ENCODE data around the gene LRRC57. TPM values are rescaled to one million over a fixed set of nuclear protein-coding genes. Genes with fewer than 3 reads are reported as not detected.
"Not testable (repeated sequence)": the region's sequence is repeated elsewhere in the genome, so short reads cannot be mapped to it uniquely, and the experiment has no call there.

LRRC57 gene
- 22.5 TPM for total RNA-seq

DNA sequence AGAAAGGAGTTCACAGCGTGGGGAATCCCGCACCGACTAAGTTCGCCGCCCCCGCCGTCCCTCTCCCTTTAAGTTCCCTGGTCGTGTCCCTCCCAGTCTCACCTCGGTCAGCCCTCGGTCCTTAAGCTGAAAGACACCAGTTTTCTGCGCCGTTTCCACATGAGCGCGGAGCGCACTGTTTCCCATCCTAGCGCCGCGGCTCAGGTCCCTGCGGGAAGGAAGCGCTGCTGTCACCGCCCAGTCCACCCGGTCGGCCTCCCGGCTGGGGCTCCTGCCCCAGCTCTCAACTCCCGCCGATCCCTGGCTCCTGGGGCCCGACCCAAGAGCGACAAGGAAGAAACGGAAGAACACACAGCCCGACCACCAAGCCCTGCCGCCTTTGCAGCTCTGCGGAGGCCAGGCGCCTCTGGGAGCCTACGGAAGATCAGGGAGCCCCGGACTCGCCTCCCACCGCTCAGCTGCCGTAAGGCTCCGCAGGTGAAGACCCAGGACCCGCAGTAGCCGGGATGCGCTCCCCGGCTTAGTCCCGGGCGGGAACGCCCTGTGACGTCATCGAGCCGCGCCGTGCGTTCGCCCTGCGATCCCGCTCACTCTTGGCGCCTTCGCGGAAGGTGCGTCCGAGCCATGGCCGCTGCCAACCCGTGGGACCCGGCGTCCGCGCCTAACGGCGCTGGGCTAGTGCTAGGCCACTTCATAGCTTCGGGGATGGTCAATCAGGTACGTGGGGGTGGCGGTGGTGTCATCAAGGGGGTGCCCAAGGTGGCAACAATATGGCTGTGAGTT, at the start of gene LRRC57, which contains the start of gene HAUS2:
LRRC57 (minus strand) TSS at position 545 of the 783 bp plus-strand sequence; CDS start at position 186, 359 bp downstream.
HAUS2 (plus strand) TSS at position 590 of the 783 bp plus-strand sequence; CDS start at position 625, 35 bp downstream.
- peak; percentile 91 for DNase-seq (ENCODE audit: low spot score)

DNA sequence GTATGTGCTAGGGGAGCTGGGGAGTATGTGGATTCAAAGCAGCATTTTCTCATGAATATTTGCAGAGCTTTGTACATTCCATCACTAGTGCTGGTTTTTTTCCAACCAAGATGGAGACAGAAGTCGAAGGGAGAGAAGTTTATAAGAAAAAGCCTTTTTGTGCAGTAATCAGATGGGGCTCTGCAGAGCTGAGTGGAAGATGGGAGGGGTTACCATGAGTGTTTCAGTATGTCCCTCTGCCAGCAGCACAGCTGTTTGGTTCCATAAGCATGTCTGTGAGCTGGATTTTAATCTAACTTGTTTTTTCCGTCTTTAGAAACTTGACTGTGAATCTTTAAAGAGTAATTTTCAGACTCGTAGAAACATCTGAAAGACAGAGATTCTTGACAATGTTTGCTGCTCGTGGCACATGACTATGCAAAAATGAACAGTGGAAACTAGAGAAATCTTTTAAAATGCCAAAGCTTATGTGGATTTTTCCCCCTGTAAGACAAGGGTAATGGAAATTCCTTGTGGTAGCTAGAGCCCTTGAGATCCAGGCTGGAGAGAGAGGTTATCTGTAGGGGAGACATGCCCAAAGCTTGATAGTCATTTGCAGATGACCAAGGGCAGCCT, 47.1 kb upstream of the LRRC57 start:
- peak; percentile 20 for DNase-seq (ENCODE audit: low spot score)

DNA sequence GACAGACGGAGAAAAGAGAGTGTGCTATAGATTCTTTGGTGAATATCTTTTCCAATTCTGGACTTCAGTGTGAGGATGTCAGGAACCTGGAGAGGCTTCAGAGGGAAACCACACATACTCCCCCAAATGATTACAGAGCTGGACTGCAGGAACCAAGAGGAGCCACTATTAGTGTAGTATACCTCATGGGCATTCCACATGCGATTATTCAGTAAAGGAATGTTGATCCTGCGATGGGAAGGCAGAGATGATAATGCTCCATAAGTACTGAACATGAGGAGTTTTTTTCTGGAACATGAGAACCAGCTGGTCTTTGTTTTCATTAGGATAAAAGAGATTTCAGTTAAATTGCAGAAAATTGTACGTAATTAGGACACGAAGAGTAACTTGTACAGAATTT, 45.5 kb upstream of the LRRC57 start:
- DNase-seq (ENCODE audit: low spot score) = no peak

DNA sequence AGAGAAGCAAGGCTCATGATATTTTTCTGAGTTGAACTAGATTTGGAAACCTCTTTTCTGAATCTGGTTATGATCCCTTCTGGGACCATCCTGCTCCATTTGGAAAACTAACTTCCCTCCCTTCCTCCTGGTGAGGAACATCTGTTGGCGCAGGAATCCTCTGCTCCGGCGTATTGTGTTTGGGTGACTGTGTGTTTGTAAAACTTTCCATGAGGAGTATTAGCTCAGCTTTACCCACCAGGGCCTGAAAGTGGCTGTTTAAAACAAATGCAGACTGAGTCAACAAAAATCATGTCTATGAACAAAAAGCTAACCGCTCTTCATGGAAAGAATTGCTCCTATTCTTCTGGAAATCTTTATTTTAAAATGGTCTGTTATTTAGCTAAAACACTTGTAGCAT, 44.5 kb upstream of the LRRC57 start:
- DNase-seq (ENCODE audit: low spot score) = peak; percentile 33

DNA sequence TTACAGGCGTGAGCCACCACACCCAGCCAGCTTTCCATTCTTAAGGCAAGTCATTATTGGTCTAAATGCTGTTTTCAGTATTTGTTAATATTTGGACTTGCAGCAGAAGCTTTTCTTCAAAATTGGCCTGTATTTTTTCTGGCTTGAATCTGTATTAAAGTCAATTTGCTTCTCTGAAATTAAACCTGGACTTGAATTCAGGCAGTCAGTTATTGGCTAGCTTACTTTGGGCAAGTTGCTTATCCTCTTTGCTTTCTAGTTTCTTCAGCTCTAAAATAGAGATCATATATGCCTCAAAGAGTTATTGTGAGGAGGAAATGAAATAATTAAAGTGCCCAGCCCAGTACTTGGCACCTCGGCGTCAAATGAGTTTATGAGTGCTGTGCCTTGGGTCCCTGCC, 44.1 kb upstream of the LRRC57 start:
- no peak for DNase-seq (ENCODE audit: low spot score)

DNA sequence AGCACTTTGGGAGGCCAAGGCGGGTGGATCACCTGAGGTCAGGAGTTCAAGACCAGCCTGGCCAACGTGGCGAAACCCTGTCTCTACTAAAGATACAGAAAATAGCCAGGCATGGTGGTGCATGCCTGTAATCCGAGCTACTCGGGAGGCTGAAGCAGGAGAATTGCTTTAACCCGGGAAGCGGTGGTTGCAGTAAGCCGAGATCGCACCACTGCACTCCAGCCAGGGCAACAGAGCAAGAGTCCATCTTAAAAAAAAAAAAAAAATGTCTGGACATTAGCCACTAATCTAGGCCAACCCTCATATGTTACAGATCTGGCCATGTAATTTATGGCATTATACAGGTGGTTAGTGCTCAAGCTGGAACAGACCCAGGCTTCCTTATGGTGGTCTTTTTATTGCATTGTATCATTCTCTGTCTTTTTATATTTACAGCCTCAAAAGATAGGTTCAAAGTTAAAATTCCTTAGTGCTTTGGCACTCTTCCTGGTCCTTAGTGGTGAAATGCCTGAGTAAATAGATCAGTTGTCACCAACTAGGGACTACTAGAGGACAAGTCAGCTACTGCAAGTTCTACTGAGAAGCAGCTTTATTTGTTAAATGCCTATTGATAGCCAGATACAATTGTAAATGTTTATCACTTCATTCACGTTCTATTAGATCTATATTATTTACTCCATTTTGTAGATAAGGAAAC, 42.8 kb upstream of the LRRC57 start:
- no peak for DNase-seq (ENCODE audit: low spot score)

DNA sequence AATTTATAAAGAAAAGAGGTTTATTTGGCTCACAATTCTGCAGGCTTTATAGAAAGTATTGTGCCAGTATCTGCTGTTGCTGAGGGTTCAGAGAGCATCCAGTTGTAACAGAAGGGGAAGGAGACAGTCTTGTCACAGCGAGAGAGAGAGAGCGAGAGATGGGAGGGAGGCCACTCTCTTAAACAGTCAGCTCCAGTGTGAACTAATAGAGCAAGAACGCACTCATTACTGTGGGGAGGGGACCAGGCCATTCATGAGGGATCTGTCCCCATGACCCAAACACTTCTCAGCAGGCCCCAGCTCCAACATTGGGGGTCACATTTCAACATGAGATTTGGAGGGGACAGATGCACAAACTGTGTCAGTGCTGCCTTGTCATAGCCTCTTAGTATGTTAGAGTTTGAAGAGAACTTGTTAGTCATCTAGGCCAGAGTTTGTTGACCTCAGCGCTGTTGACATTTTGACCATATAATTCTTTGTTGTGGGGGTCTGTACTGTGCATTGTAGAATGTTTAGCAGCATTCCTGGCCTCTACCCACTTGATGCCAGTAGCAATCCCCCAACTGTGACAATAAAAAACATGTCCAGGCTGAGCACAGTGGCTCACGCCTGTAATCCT, 42.1 kb upstream of the LRRC57 start:
- DNase-seq (ENCODE audit: low spot score) = no peak

DNA sequence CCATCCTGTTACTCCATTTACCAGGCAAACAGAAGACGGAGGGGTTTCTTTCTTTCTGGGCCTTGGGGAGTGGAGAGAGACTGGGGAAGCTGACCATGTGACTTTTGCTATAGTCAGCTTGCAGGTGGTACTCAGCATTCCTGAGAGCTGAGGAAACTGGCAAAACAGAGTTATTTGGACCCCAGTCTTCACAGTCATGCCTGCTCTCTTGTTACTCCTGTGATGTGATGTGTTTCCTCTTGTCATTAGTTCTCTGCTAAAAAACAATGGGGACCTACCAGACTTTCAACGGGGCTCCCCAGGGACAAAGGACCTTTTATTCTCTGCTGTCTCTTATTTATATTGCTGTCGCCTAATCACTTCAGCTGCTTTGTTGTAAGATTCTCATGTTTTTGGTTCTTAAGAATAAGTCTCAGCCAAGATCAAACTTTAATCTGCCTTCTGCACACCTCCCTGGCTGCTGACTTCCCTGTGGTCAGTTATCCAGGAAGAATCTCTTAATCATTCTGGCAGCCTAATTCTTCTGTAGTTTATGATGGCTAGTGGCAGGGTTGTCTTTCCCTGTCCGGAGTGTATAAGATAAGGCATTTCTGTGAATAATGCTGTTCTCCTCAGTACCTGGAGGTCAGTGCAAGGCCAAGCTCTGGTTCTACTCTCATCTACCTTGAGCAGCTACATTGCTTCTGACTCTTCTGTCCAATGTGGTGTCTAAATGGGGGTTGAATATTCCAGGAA, 35.6 kb upstream of the LRRC57 start:
- no peak for DNase-seq (ENCODE audit: low spot score)

DNA sequence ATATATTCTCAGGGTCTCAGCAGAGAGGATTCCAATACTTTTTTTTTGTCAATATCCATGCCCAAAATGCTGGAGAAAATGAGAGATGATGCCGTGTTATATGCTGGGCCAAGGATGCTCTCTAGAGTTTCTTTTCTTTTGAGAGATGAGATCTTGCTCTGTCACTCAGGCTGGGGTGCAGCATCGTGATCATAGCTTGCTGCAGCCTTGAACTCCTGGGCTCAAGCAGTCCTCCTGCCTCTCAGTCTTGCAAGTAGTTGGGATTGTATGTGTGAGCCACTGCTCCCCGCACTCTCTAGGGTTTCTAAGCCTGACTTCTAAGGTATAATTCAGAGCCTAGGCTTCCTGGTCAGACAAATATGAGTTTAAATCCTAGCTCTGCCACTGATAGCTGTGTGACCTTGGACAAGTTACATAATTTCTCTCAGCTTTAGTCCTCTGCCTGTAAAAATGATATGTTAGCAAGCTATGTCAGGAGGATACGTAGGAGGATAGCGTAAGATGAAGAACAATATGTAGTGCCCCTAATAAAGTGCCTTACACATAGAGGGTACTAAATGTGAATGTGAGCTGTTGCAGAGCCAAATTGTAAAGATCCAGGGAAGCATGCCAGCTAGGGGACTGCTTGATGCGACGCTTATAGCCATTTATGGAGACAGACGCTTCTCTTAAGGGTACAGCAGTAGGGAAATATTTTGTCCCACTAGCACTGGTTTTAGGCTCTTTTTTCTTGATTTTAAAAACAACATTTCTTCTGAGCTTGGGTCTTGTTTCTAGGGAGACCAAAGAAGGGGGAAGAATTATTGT, 34.2 kb upstream of the LRRC57 start:
- DNase-seq (ENCODE audit: low spot score) = no peak

DNA sequence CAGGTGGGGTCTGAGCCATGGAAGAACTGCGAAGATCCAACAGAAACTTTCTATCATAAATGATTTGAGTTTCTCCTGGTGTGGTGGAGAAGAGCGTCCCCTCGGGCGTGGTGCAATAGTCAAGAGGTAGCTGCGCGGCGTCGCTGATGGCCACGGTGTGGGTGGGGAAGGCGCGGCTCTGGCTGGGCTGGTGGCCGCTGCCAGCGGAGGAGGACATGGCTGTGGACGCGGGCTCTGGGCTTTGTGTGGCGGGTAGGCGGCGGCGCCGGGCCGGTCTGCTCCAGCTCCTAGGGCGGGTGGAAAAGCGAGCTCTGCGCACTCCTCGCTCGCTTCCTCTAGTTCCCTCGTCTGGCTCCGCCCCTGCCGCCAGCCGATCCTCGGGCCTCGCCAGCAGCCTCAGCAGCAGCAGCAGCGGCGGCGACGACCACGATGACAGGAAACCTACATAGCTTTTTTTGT, 32.7 kb upstream of the LRRC57 start:
- peak; percentile 87 for DNase-seq (ENCODE audit: low spot score)

DNA sequence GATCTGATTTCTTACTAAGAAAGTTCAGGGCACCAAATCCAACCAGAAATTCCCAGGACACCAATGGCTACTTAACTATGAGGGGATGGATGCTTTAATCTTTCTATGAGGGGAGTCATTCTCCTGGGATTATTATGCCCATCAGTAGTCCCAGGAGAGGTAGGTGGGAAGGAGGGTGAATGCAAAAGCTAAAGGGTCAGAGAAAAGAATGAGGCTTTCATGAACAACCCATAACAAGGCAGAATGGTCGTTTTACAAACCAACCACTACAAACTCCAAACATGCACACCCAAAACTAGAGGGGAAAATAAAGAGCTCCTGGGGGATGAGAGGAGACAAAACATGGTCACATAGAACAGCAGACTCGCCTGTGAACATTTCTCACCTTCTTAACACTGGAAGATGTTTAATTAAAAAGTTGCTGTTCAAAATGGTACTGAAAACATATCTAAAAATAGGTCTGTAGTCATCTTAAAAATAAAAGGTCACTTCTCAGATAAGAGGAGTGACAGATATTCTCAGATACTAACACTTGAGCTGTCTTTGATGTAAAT, 30.5 kb upstream of the LRRC57 start:
- no peak for DNase-seq (ENCODE audit: low spot score)

DNA sequence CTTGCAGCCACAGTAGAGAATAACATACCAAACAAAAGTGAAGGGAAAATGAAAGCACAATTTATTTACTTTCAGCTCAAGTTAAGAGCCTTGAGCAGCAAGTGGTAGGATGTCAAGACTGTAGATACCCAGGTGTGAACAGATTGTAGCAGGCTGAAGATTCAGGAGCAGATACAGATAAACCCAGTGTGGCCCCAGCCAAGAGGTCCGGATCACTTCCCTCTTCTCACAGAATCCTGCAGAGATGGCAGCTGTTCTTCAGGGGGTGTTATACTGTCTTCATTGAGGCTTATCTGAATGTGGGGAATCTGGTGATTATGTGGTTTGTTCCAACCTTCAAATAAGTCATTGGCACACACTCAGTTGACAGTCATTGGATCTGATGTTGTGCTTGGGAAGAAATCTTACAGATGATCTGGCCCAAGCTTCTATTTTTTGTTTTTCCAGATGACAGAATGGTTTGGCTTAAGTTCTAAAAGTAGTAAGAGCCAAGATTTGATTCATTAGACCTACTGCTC, 29.0 kb upstream of the LRRC57 start:
- DNase-seq (ENCODE audit: low spot score) = no peak

DNA sequence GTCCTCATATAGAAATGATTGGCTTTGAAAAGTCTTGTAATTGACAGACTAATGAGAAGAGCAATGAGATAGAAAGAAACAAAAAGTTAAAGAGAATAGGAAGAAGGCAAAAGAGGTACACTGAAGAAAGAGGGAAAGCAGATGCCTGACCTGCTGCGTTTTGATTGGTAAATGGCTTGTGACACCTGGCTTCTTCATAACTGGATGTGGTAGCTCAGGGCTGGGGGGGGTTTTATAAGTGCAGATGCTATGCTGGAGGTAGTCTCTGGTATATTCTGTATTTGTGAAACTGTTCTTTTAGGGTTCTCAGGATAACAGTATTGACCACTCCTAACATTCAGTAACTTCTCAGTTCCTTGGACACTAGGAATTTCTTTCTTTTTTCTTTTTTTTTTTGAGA, 28.2 kb upstream of the LRRC57 start:
- DNase-seq (ENCODE audit: low spot score) = no peak

DNA sequence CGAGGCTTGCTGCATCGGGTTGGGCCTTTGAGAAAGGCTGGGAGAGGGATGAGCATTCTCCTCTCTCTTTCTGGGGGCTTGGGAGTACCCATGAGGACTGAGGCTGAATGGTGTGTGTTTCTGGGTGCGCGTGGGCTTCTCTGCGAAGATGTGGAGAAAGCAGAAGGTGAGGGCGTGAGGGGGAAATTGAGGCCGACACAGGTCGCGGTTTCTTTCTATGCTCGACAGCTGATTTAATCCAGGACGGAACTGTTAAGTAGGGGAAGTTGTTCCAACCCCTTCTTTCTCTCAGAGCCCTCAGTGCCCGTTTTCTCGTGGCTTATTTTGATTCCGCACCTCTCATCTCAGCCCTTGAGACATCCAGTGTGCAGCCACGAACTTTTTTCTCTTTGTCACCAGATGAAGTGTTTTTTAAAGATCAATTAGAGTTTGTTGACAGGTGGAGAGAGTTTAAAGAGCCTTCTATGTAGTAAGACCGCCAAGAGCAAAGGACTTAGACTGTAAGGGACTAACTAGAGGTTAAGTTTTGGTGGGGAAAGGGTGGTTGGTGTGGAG, 27.5 kb upstream of the LRRC57 start:
- no peak for DNase-seq (ENCODE audit: low spot score)

DNA sequence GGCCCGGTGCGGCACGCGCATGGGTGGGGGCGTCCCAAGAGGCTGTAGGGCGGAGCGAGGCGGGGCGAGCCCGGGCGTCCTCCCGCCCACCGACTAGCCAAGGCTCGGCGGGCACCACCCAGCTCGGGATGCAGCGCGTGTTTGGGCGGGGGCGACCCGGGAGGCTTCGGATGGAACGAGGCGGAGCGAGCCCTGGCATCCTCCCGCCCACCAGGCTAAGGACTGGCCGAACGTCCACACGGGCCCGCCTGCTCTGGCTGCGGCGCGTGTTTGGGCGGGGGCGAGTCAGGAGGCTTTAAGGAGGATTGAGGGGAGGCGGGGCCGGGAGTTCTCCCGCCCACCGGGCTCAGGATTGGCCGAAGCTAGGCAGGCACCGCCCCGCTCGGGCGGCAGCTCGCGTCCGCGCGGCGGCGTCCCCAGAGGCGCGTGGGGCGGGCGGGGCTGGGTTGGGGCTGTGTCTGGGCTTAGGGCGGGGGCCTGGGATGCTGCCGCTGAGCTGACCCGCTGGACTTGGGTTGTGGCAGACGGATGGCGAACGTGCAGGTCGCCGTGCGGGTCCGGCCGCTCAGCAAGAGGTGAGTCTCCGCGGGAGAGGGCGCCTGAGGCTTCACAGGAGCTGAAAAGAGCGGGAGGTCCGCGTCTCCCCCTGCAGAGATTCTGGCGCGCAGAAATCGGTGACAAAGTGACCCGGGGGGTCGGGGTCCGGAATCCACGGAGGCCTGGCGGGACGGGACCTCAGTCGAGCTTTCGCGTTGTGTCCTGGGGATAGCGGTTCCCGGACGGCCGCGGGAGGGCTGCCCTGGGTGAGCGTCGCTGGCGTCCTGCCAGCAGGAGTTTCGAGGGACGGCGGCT, 26.8 kb upstream of the LRRC57 start, which contains the start of gene STARD9:
STARD9 (plus strand) TSS at position 419 of the 852 bp plus-strand sequence; CDS start at position 529, 110 bp downstream.
- DNase-seq (ENCODE audit: low spot score) = peak; percentile 98

DNA sequence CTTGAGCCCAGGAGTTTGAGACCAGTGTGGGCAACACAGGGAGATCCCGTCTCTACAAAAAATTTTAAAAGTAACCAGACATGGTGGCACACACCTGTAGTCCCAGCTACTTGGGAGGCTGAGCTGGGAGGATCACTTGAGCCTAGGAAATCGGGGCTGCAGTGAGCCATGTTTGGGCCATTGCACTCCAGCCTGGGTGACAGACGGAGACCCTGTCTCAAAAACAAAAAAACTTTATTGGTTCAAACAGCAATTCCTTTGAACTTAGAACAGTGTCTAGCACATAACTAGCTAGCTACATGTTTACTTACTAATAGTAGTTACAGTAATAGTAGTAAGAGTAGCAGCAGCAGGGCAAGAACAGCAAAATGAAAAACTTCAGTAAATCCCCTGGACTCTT, 10.1 kb upstream of the LRRC57 start:
- no peak for DNase-seq (ENCODE audit: low spot score)

DNA sequence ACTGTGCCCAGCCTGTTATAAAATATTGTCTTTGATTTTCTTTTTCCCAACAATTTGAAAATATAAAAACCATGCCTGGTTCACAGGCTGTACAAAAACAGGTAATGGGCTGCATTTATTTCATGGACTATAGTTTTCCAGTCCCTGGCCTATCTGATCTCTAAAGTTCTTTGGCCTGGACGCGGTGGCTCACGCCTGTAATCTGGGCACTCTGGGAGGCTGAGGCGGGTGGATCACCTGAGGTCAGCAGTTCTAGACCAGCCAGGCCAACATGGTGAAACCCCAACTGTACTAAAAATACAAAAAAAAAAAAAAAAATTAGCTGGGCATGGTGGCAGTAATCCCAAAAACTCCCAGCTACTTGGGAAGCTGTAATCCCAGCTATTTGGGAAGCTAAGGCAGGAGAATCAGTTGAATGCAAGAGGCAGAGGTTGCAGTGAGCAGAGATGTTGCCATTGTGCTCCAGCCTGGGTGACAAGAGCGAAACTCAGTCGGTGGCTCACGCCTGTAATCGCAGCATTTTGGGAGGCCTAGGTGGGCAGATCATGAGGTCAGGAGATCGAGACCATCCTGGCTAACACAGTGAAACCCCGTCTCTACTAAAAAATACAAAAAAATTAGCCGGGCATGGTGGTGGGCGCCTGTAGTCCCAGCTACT, 8.1 kb upstream of the LRRC57 start:
- not testable (repeated sequence) for DNase-seq (ENCODE audit: low spot score)

DNA sequence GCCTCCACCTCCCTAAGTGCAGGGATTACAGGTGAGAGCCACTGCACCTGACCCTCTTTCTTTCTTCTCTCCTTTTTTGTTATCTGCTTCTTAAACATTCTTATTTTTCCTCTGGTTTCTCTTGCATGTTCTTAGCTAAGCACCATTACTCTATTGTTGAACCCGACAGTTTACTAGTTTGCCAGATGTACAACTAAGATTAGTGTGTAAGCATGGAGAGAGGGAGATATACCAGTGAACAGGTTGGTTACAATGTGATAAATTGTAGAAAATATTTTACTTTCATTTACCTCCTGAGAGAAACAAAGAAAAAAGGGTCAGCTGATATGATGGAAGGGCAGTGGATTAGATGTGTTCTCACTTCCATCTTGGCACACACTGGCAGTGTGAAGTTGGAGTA, 5.0 kb upstream of the LRRC57 start:
- no peak for DNase-seq (ENCODE audit: low spot score)
